ENCODE data around the gene ERH.
A peak's percentile ranks its signal among the peaks of the same experiment; 100 is the strongest.

Gene ERH

GRCh38 chr14:69355154-69355597 is 42.9 kb downstream of the ERH start:
- no peak for DNase-seq

GRCh38 chr14:69354383-69355153 is 43.5 kb downstream of the ERH start:
- peak; percentile 93 for DNase-seq

GRCh38 chr14:69353168-69353567 is 44.9 kb downstream of the ERH start:
- peak; percentile 53 for DNase-seq

- DNase-seq: no peak
Measured at GRCh38 chr14:69351911-69352310, 46.2 kb downstream of the ERH start.

GRCh38 chr14:69351385-69351784 is 46.7 kb downstream of the ERH start:
- no peak for DNase-seq

- DNase-seq: no peak
Measured at GRCh38 chr14:69350892-69351291, 47.2 kb downstream of the ERH start.

- DNase-seq: no peak
Measured at GRCh38 chr14:69349091-69349777, 48.9 kb downstream of the ERH start.

- no peak for DNase-seq
Measured at GRCh38 chr14:69346710-69347109, 51.4 kb downstream of the ERH start.

- DNase-seq: no peak
Measured at GRCh38 chr14:69345402-69345801, 52.7 kb downstream of the ERH start.

- no peak for DNase-seq
Measured at GRCh38 chr14:69344171-69344570, 53.9 kb downstream of the ERH start.

- DNase-seq: peak; percentile 47
Measured at GRCh38 chr14:69342928-69343525, 55.1 kb downstream of the ERH start.

GRCh38 chr14:69339426-69339825 is 58.7 kb downstream of the ERH start:
- DNase-seq: no peak

- peak; percentile 32 for DNase-seq
Measured at GRCh38 chr14:69337984-69338383, 60.1 kb downstream of the ERH start.

GRCh38 chr14:69335371-69335771 is 62.7 kb downstream of the ERH start:
- DNase-seq: peak; percentile 90

GRCh38 chr14:69334576-69334975 is 63.5 kb downstream of the ERH start:
- no peak for DNase-seq

- no peak for DNase-seq
Measured at GRCh38 chr14:69333791-69334337, 64.2 kb downstream of the ERH start.

GRCh38 chr14:69332782-69333395 is 65.2 kb downstream of the ERH start:
- DNase-seq: no peak

- no peak for DNase-seq
Measured at GRCh38 chr14:69331206-69331605, 66.9 kb downstream of the ERH start.

All from DMS79 treated with DMSO at 0.1 percent for 48 hours (cell line).